HG02588 (cell line): ENCODE results near the gene NR2F2.

ENCODE experiments used
- ATAC-seq: cut with Tn5 transposase; IDR thresholded peaks from one replicate; pipeline ENCODE4 v1.9.1; 2021; ENCODE audit warnings: mild to moderate bottlenecking, moderate library complexity; ENCODE audit not compliant: unreplicated experiment

The NR2F2 gene

DNA sequence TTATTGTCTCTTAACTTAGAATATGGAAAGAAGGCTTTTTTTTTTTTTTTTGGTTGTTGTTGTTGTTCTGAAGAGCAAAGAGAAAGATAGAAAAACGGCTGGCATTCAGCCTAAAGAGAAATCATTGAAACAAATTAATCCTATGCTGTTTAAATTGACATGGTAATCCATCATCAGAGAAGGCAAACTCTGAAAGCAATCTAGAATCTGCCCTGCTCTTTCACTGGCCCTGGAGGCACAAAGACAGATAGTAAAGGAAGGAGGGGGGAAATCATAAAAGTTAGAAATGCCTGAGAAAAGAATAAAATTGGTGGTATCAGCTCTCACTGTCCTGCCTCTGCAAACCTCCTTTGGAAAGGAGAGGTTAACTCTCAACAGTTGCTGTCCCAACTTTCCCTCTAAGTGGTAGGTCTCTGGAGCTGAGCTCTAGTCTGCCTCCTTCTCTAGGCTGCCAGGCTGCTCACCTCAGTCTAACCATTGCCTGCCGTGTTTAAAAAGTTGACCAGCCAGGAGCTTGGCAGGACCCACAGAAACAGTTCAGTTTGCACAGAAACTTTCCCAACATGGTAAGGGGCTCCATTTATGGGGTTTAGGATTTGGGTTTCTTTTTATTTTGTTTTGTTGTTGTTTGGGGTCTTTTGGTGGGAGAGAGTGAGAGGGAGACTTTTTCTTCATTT lies 13.4 kb upstream of the NR2F2 start:
- no peak for ATAC-seq

- ATAC-seq, result no peak
Measured at GRCh38 chr15:96320107-96320506, 10.4 kb upstream of the NR2F2 start.

- ATAC-seq, result no peak
Measured at GRCh38 chr15:96320703-96321638, 9.5 kb upstream of the NR2F2 start.

DNA sequence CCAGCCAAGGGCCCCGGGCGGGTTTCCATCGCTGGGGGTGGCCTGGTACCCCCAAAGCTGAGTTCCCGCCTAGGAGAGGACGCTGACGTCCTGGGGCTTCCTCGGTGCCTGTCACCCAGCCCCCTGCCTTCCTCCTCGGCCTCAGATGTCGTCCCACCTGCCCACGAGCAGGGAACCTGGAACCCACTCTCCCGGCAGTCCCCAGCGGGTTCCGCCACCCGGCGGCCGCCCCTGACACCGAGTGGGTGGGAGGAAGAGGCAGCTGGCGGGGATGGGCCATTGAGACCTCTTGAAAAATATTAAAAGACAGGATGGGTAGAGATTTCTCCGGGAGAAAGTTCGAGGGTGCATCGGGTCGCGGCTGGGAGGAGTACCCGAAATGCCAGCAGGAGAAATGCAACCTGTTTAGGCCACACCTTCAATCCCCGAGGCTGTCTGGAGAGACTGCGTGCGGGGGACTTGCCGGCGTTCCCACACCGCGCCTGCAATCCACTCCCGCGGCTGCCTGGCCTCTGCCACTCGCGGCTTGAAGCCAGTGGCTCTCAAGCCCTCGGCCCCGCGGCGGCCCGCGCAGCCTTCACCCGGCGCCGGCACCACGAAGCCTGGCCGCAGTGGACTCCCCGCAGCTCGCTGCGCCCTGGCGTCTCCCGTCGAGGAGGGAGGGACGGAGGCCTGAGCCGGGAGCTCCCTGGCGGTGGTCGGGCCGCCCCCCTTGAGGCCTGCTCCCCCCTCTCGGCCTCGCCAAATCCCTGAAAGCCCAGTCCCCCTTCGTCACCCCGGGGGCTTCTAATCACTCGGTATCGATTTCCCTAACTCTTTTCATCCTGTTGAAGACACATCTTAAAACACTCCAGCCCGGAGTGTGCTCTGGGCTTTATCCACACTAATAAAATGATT lies 8.6 kb upstream of the NR2F2 start:
- no peak for ATAC-seq

GRCh38 chr15:96322536-96323318 lies 7.8 kb upstream of the NR2F2 start:
- no peak for ATAC-seq

- no peak for ATAC-seq
Measured at GRCh38 chr15:96323319-96324145, 7.0 kb upstream of the NR2F2 start.

- no peak for ATAC-seq
Measured at GRCh38 chr15:96324192-96324895, 6.2 kb upstream of the NR2F2 start.

- no peak for ATAC-seq
Measured at GRCh38 chr15:96324940-96325540, 5.5 kb upstream of the NR2F2 start.

DNA sequence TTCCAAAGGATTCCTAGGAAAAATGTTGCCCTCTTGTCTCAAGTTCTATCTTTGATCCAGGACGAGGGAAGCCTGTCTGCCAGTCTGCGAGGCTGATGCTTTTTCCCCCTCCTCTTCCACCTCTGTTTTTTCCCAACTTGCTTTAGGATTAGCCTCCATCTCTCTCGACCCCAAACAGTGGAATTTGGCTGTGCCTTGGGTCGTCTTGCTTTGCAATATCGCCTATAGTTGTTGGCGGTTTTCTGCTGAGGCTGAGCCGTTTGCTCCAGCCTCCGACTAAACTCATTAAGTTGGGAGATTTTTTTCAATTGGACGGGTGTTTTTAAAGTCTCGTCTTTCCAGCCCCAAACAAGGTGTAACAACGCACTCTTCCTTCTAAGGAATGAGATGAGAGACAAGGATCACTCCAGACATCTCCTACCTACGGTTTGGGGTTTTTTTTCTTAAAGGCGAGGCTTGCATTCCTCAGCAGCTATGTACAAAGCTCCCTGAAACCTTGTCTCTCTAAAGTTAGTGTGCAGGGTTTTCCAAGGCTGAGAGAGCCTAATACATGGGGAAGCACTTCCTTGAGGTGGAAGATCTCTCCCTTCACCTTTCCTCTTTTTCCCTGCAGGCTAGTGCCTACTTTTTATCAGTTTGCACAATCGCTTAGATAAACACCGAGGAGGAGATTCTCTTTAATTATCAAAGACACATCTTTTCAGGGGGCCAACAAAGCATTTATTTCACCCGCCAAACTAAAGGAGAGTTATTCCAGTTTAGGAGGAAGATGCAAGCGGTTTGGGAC lies 4.8 kb upstream of the NR2F2 start:
- no peak for ATAC-seq

GRCh38 chr15:96326328-96327154 lies 4.0 kb upstream of the NR2F2 start:
- no peak for ATAC-seq

DNA sequence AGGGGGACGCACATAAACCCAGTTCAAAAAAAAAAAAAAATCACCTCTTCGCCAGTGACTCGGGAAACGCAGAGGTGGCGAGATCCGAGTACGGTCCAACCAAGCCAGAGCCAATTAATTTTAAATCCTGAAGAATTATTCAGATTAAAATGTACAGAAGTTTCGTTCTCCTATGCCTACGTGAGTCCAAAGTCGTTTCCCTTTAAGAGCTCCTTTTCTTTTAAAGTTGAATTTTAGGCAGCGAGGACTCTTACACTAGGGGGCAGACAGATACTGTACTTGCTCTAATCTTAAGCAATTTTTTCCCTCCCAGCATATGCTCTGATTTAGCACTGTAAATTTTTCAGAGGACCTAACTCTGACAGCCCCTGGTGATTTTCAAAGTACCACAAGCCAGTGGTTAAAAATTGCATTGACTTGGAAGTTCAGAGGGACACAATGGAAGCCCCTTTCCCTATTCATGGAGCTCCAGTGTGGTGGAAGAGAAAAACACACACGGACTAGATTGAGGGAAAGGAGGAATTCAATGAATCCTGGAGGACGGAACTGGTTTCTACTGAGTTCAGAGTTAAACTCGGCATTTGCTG lies 3.3 kb upstream of the NR2F2 start:
- no peak for ATAC-seq

DNA sequence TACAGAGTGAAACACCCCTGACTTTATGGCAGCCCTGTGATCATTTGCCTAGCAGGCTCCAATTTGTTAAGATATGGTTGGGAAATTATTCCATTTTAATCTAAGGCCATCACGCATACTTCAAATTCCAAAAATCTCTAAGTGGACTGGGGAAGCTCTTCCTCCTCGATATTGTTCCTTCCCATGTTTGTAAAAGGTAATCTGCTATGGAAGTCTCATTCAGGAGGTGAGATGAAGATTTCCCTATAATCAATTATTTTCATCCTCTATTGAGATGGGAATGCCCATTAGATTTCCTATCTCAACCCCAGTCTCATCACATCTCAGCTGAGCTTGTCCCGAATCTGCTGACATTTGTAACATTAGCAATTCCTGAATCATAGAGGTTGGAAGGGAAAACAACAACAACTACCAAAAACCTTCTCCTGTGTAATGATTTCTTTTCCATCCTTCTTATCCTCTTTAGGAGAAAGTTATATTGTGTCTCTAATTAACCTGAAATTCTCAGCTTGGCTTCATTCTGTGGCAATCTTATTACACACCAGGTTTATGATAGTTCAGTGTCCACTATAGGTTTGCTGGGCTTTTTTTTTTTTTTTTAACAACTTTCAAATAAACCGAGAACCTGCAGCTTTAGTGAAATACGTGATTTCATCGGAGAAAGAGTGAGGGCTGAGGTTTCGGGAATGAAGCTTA lies 2.2 kb upstream of the NR2F2 start:
- ATAC-seq, result no peak

DNA sequence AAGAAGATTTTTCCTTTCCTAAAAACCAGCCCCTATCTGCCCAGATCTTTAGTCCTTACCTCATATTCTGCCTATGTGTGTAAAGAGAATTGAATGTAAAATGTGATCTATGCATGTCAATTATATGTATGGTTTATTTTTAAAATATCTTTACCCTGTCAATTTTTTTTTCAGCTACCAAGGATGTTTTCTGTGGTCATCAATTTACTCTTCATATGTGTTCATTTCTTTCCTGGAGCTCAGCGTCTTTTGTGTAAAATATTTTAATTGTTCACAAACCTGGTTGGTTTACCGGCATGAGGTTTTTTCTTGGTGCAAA lies 1.7 kb upstream of the NR2F2 start:
- no peak for ATAC-seq

- no peak for ATAC-seq
Measured at GRCh38 chr15:96329403-96329981, 1.0 kb upstream of the NR2F2 start.

- peak; percentile 24 for ATAC-seq
Measured at GRCh38 chr15:96330064-96330449, 443 bp upstream of the NR2F2 start.
